ENCODE measurements around the gene CCL27.
A peak's percentile ranks its signal among the peaks of the same experiment; 100 is the strongest.

Gene CCL27
- total RNA-seq: 0 reads per million in 18 experiments

GRCh38 chr9:34662526-34663302 is at the start of gene CCL27:
CCL27 (minus strand) TSS chr9:34662657; CDS start chr9:34662633, 24 bp downstream.
- DNase-seq: no peak

GRCh38 chr9:34712140-34712539 is 49.7 kb upstream of the CCL27 start:
- DNase-seq: no peak

GRCh38 chr9:34710023-34710422 is 47.6 kb upstream of the CCL27 start, which contains the start of gene CCL21:
CCL21 (minus strand) TSS chr9:34710136; CDS start chr9:34710066, 70 bp downstream.
- peak; percentile 42 to 57 for DNase-seq

- DNase-seq: no peak
These were observed 46.9 kb upstream of the CCL27 start for GRCh38 chr9:34709196-34709978.

- DNase-seq: no peak
These were observed 44.7 kb upstream of the CCL27 start for GRCh38 chr9:34707130-34707529.

- DNase-seq: peak; percentile 76 to 77
These were observed 39.6 kb upstream of the CCL27 start for GRCh38 chr9:34701769-34702736.

GRCh38 chr9:34701023-34701768 is 38.7 kb upstream of the CCL27 start:
- peak; percentile 47 to 61 for DNase-seq

- DNase-seq: no peak
These were observed 32.4 kb upstream of the CCL27 start for GRCh38 chr9:34694811-34695210.

GRCh38 chr9:34693560-34693959 is 31.1 kb upstream of the CCL27 start:
- DNase-seq: no peak

GRCh38 chr9:34691936-34692315 is 29.5 kb upstream of the CCL27 start:
- DNase-seq: no peak

- peak in 1 of 2 donors; percentile 7 for DNase-seq
These were observed 28.8 kb upstream of the CCL27 start, which contains the start of gene CCL19 for GRCh38 chr9:34690983-34691935. CCL19 (minus strand) TSS chr9:34691276; CDS start chr9:34691139, 137 bp downstream.

GRCh38 chr9:34689512-34689911 is 27.1 kb upstream of the CCL27 start:
- no peak for DNase-seq

- DNase-seq: no peak
These were observed 26.6 kb upstream of the CCL27 start for GRCh38 chr9:34689116-34689470.

- DNase-seq: no peak
These were observed 26.1 kb upstream of the CCL27 start for GRCh38 chr9:34688329-34689115.

GRCh38 chr9:34687276-34688030 is 25.0 kb upstream of the CCL27 start:
- DNase-seq: peak; percentile 39 to 60

GRCh38 chr9:34686732-34687131 is 24.3 kb upstream of the CCL27 start:
- DNase-seq: peak; percentile 25 to 30

- no peak for DNase-seq
These were observed 23.8 kb upstream of the CCL27 start for GRCh38 chr9:34686231-34686630.

GRCh38 chr9:34685591-34685990 is 23.1 kb upstream of the CCL27 start:
- no peak for DNase-seq

GRCh38 chr9:34684816-34685215 is 22.4 kb upstream of the CCL27 start:
- no peak for DNase-seq

Data from inflammatory macrophage (primary cell).